ENCODE data around the gene SERPINI1.

SERPINI1 gene

DNA sequence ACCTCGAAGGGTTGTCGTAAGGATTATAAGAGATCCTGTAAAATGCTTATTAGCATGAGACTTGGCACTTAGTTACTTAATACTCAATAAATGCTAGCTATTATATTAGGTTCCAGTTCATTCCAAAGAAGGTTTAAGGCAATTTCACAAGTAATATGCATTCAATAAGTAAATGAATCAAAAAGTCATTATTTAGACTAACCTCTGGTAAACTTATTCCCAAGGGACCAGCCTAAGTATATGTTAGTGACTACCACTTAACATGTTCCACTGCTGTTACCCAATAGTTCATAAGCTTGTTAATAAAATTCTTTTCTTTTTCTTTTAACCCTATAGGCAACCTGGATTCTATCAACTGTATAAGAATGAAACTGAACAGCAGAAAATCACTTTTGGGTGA, 5.9 kb upstream of the SERPINI1 start:
- H3K4me3 ChIP-seq (ENCODE audit: low read depth, low read length), result no peak overlapping the region
- POLR2A ChIA-PET, result no interaction called here
- DNase-seq (ENCODE audit: low read depth, low spot score), result no peak
- CTCF ChIA-PET, result interaction anchor here (0.6 kb wide), 1 partner anchor 46 kb away, joined by 3 read pairs; no protein-coding TSS in a partner anchor
- TF ChIP-seq, protein P1, sequence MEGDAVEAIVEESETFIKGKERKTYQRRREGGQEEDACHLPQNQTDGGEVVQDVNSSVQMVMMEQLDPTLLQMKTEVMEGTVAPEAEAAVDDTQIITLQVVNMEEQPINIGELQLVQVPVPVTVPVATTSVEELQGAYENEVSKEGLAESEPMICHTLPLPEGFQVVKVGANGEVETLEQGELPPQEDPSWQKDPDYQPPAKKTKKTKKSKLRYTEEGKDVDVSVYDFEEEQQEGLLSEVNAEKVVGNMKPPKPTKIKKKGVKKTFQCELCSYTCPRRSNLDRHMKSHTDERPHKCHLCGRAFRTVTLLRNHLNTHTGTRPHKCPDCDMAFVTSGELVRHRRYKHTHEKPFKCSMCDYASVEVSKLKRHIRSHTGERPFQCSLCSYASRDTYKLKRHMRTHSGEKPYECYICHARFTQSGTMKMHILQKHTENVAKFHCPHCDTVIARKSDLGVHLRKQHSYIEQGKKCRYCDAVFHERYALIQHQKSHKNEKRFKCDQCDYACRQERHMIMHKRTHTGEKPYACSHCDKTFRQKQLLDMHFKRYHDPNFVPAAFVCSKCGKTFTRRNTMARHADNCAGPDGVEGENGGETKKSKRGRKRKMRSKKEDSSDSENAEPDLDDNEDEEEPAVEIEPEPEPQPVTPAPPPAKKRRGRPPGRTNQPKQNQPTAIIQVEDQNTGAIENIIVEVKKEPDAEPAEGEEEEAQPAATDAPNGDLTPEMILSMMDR (IDR thresholded peaks at IDR 0.05; ENCODE audit: insufficient read depth, low read length, missing control alignments), result no peak

DNA sequence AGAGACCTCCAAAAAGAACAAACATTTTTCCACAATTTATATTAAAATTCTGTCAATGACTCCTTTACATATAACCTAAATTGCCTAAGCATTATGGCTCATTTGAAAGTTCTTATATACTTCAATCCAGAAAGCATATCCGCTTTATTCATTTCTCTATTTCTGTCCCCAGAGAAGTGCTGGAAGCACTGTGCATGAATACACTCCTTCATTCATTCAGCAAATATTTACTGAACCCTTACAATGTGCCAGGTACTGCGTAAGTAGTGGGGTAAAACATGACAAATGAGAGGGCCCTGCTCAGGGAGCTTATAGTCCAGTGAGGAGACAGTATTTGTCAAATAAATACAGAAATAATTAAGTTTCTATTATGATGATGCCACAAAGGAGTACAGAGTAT, 4.1 kb upstream of the SERPINI1 start:
- TF ChIP-seq, protein P1 (IDR thresholded peaks at IDR 0.05; ENCODE audit: insufficient read depth, low read length, missing control alignments), result no peak
- POLR2A ChIA-PET, result no interaction called here
- CTCF ChIA-PET, result no interaction called here
- DNase-seq (ENCODE audit: low read depth, low spot score), result no peak
- no peak overlapping the region for H3K4me3 ChIP-seq (ENCODE audit: low read depth, low read length)

DNA sequence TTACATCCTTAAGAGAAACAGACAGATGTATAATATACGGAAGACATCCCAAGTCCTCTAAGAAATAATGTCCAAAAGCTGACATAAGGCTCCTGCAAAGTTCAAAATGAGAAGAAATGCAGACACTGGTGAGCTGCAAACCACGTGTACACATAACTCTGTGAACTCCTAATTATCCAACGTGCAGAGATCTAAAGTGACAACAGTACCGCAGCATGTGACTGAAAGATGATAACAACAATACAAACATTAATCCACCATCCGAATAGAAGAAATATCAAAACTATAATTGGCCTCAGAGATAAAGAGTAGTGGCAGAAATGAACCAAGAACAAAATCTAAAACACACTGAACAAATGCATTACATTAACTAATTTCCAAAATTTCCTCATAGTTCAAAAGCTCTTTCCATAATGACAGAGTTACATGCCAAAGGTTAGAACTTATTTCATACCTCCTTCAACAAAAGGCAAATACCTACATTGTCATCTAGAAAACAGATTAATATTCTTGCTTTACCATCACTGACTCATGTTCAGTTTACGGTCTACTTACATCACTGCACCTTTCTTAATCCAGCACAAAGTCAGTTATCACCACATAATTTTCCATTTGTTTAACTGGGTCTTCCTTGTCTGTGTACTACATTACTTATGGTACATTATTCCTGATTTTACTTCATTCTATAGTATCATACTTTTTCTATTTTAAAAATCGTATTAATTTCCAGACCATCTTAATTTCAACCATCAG, 3.0 kb upstream of the SERPINI1 start:
- TF ChIP-seq, protein P1 (IDR thresholded peaks at IDR 0.05; ENCODE audit: insufficient read depth, low read length, missing control alignments), result no peak
- DNase-seq (ENCODE audit: low read depth, low spot score), result no peak
- ChIA-PET POLR2A (no interaction called here), CTCF (interaction anchor here (1.0 kb wide), 1 partner anchor 9 kb away, joined by 3 read pairs; no protein-coding TSS in a partner anchor)
- no peak overlapping the region for H3K4me3 ChIP-seq (ENCODE audit: low read depth, low read length)

DNA sequence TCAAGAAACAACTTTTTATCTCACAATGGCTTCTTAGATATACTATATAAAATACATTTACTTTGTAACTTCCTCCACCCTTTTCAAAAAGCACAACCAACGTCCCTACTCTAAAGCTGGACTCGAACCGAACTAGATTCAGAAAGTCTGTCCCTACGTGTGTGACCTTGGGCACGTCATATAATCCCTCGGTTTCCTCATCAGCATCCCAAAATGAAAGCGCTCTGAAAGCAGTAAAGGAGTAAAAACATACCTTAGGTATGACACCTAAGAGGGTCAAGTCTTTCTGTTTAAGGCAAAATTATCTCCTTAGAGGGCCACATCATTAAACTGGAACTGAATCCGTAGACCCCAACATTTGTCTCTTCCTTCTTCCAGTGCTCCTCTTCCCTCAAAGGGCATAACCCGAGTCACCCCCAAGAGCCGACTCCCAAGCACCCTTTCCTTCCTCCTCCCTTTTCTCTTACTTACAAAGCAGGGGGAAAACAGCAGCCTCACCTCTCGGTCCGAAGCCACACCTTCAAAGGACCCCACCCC, 1.5 kb upstream of the SERPINI1 start:
- peak overlapping the region; percentile 98 for H3K4me3 ChIP-seq (ENCODE audit: low read depth, low read length)
- POLR2A ChIA-PET, result no interaction called here
- DNase-seq (ENCODE audit: low read depth, low spot score), result no peak
- TF ChIP-seq, protein P1 (IDR thresholded peaks at IDR 0.05; ENCODE audit: insufficient read depth, low read length, missing control alignments), result no peak
- CTCF ChIA-PET, result no interaction called here

DNA sequence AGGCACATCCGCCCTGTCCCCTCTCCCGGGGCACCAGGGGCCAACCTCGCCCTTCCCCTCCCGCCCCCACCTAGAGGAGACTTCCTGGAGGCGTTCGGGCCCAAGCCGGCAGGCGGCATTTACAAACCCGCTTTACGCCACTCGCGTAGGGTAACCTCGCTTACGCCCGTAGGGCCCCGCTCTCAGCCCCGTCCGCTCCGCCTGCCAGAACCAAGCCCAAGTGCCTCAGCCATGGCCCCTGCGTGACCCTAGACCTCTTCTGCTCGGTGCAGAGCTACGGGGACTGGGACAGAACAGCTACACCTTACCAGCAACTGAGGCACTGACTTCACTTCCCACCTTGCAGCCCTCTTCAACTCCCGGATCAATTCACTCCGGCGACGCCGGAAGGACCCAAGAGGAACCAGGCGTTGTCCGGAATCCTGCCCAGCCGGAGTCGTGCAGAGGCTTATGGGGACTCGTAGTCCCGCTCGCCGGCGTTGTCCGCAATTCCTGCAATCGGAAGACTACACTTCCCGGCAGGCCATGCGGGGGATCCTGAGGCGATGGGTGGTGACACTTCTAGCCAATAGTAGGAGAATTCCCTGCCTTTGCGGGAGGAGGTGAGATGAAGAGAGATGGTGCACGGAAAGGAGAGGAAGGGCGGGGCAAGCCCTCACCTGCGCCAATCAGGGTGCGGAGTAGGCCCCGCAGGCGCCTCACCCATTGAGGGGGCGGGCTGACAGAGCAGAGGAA, 856 bp upstream of the SERPINI1 start, which contains the start of gene PDCD10:
TSS of gene PDCD10 (minus strand) at position 395 of the 735 bp plus-strand sequence. CDS start 14,735 bp downstream, outside the sequence.
- peak; percentile 87 for DNase-seq (ENCODE audit: low read depth, low spot score)
- ChIA-PET CTCF (no interaction called here), POLR2A (no interaction called here)
- peak within 1 kb of the TSS; percentile 98 for H3K4me3 ChIP-seq (ENCODE audit: low read depth, low read length)
- TF ChIP-seq, protein P1 (IDR thresholded peaks at IDR 0.05; ENCODE audit: insufficient read depth, low read length, missing control alignments), result no peak

DNA sequence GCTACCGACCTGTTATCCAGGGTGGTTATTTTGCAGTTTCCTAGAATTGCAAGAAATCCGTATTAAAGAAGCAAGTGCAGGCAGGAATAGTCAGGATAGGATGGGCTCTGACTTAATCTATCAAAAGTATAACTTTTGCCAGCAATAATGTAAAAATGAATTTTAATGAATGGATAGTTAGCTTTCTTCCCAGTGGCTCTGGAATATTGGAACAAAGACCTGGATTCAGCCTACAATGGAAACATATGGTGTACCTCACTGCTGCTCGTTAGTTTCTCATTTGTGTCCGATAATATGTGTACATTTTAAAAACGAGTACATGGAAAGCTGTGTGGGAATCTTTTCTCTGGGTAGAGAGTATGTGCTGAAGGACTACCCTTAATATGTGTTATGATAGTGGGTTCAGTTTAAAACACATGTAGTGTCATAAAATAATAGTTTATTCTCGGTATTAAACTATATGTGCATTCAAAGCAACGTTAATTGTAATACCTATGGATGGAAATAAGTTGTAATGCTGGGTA, 805 bp downstream of the SERPINI1 start:
- no peak overlapping the region; the same call in 1 of the 2 replicates for H3K4me3 ChIP-seq (ENCODE audit: low read depth, low read length)
- no peak for DNase-seq (ENCODE audit: low read depth, low spot score)
- TF ChIP-seq, protein P1 (IDR thresholded peaks at IDR 0.05; ENCODE audit: insufficient read depth, low read length, missing control alignments), result no peak
- ChIA-PET POLR2A (no interaction called here), CTCF (interaction anchor here (0.8 to 1.8 kb wide), 3 partner anchors 8 to 356 kb away, joined by 3 to 5 read pairs (median 5); partner anchors contain the start of gene ZBBX)

Data from AG04449 (cell line).